Measurements from ENCODE around the gene PIM3.
A peak's percentile ranks its signal among the peaks of the same experiment; 100 is the strongest.

PIM3 gene

GRCh38 chr22:49951986-49952896 is 8.3 kb upstream of the PIM3 start:
- WGBS, 2 experiments (ENCODE audit: insufficient coverage in 2 of 2): 69 to 82% methylated on average over 15 to 20 of the region's 24 CpGs

GRCh38 chr22:49953027-49953679 is 7.4 kb upstream of the PIM3 start:
- peak overlapping the region; percentile 75 for H3K27ac ChIP-seq (ENCODE audit: low read depth, low read length, severe bottlenecking)
- WGBS, 2 experiments (ENCODE audit: insufficient coverage in 2 of 2): 95% methylated on average over 15 to 18 of the region's 20 CpGs
- H3K4me3 ChIP-seq (ENCODE audit: extremely low read depth, insufficient read depth, low read length, poor library complexity, severe bottlenecking): no peak overlapping the region
- H3K4me1 ChIP-seq (ENCODE audit: control insufficient read depth, insufficient read depth, low read length, poor library complexity, severe bottlenecking): peaks cover 39% of the 10 kb centered on the region
- no peaks in the 10 kb centered on the region for H3K36me3 ChIP-seq (ENCODE audit: control insufficient read depth, insufficient read depth, low read length)
- no peaks in the 10 kb centered on the region for H3K9me3 ChIP-seq (ENCODE audit: control insufficient read depth, low read length)

More at GRCh38 chr22:49951986-49952896, 8.3 kb upstream of the PIM3 start:
- Histone ChIP-seq H3K27ac (ENCODE audit: low read depth, low read length, severe bottlenecking) (peak overlapping the region; percentile 79), H3K4me1 (ENCODE audit: control insufficient read depth, insufficient read depth, low read length, poor library complexity, severe bottlenecking) (peaks cover 42% of the 10 kb centered on the region), H3K9me3 (ENCODE audit: control insufficient read depth, low read length) (no peaks in the 10 kb centered on the region), H3K36me3 (ENCODE audit: control insufficient read depth, insufficient read depth, low read length) (no peaks in the 10 kb centered on the region), H3K4me3 (ENCODE audit: extremely low read depth, insufficient read depth, low read length, poor library complexity, severe bottlenecking) (no peak overlapping the region)

- Histone ChIP-seq H3K4me3 (ENCODE audit: extremely low read depth, insufficient read depth, low read length, poor library complexity, severe bottlenecking) (no peak overlapping the region), H3K9me3 (ENCODE audit: control insufficient read depth, low read length) (no peaks in the 10 kb centered on the region), H3K36me3 (ENCODE audit: control insufficient read depth, insufficient read depth, low read length) (no peaks in the 10 kb centered on the region), H3K4me1 (ENCODE audit: control insufficient read depth, insufficient read depth, low read length, poor library complexity, severe bottlenecking) (peaks cover 41% of the 10 kb centered on the region), H3K27ac (ENCODE audit: low read depth, low read length, severe bottlenecking) (no peak overlapping the region)
- 86 to 88% methylated on average over 11 to 16 of the region's 18 CpGs for WGBS, 2 experiments (ENCODE audit: insufficient coverage in 2 of 2)
Measured at GRCh38 chr22:49953680-49954344, 6.8 kb upstream of the PIM3 start.

- H3K36me3 ChIP-seq (ENCODE audit: control insufficient read depth, insufficient read depth, low read length): no peaks in the 10 kb centered on the region
- no peaks in the 10 kb centered on the region for H3K9me3 ChIP-seq (ENCODE audit: control insufficient read depth, low read length)
- 88 to 97% methylated on average over 7 to 8 of the region's 8 CpGs for WGBS, 2 experiments (ENCODE audit: insufficient coverage in 2 of 2)
- no peak overlapping the region for H3K4me3 ChIP-seq (ENCODE audit: extremely low read depth, insufficient read depth, low read length, poor library complexity, severe bottlenecking)
- peaks cover 47% of the 10 kb centered on the region for H3K4me1 ChIP-seq (ENCODE audit: control insufficient read depth, insufficient read depth, low read length, poor library complexity, severe bottlenecking)
- no peak overlapping the region for H3K27ac ChIP-seq (ENCODE audit: low read depth, low read length, severe bottlenecking)
Measured at GRCh38 chr22:49954354-49954753, 6.2 kb upstream of the PIM3 start.

- Histone ChIP-seq H3K4me3 (ENCODE audit: extremely low read depth, insufficient read depth, low read length, poor library complexity, severe bottlenecking) (no peak overlapping the region), H3K9me3 (ENCODE audit: control insufficient read depth, low read length) (no peaks in the 10 kb centered on the region), H3K4me1 (ENCODE audit: control insufficient read depth, insufficient read depth, low read length, poor library complexity, severe bottlenecking) (peaks cover 47% of the 10 kb centered on the region), H3K27ac (ENCODE audit: low read depth, low read length, severe bottlenecking) (no peak overlapping the region), H3K36me3 (ENCODE audit: control insufficient read depth, insufficient read depth, low read length) (no peaks in the 10 kb centered on the region)
- 92 to 93% methylated on average over 12 to 15 of the region's 15 CpGs for whole genome bisulfite sequencing, 2 experiments (ENCODE audit: insufficient coverage in 2 of 2)
Measured at GRCh38 chr22:49954991-49955580, 5.5 kb upstream of the PIM3 start.

- Histone ChIP-seq H3K9me3 (ENCODE audit: control insufficient read depth, low read length) (no peaks in the 10 kb centered on the region), H3K4me1 (ENCODE audit: control insufficient read depth, insufficient read depth, low read length, poor library complexity, severe bottlenecking) (peaks cover 45% of the 10 kb centered on the region), H3K27ac (ENCODE audit: low read depth, low read length, severe bottlenecking) (no peak overlapping the region), H3K36me3 (ENCODE audit: control insufficient read depth, insufficient read depth, low read length) (no peaks in the 10 kb centered on the region), H3K4me3 (ENCODE audit: extremely low read depth, insufficient read depth, low read length, poor library complexity, severe bottlenecking) (no peak overlapping the region)
- WGBS, 2 experiments (ENCODE audit: insufficient coverage in 2 of 2): 95 to 96% methylated on average over 14 to 21 of the region's 22 CpGs
Measured at GRCh38 chr22:49955581-49956417, 4.8 kb upstream of the PIM3 start.

- H3K27ac ChIP-seq (ENCODE audit: low read depth, low read length, severe bottlenecking): no peak overlapping the region
- peaks cover 39% of the 10 kb centered on the region for H3K4me1 ChIP-seq (ENCODE audit: control insufficient read depth, insufficient read depth, low read length, poor library complexity, severe bottlenecking)
- 88 to 96% methylated on average over 14 to 15 of the region's 15 CpGs for WGBS, 2 experiments (ENCODE audit: insufficient coverage in 2 of 2)
- no peak overlapping the region for H3K4me3 ChIP-seq (ENCODE audit: extremely low read depth, insufficient read depth, low read length, poor library complexity, severe bottlenecking)
- H3K36me3 ChIP-seq (ENCODE audit: control insufficient read depth, insufficient read depth, low read length): no peaks in the 10 kb centered on the region
- no peaks in the 10 kb centered on the region for H3K9me3 ChIP-seq (ENCODE audit: control insufficient read depth, low read length)
Measured at GRCh38 chr22:49956418-49956770, 4.2 kb upstream of the PIM3 start.

GRCh38 chr22:49956914-49957825 is 3.4 kb upstream of the PIM3 start:
- H3K4me3 ChIP-seq (ENCODE audit: extremely low read depth, insufficient read depth, low read length, poor library complexity, severe bottlenecking): no peak overlapping the region
- 89 to 100% methylated on average over 7 to 16 of the region's 20 CpGs for WGBS, 2 experiments (ENCODE audit: insufficient coverage in 2 of 2)
- no peak overlapping the region for H3K27ac ChIP-seq (ENCODE audit: low read depth, low read length, severe bottlenecking)
- H3K36me3 ChIP-seq (ENCODE audit: control insufficient read depth, insufficient read depth, low read length): no peaks in the 10 kb centered on the region
- peaks cover 31% of the 10 kb centered on the region for H3K4me1 ChIP-seq (ENCODE audit: control insufficient read depth, insufficient read depth, low read length, poor library complexity, severe bottlenecking)
- H3K9me3 ChIP-seq (ENCODE audit: control insufficient read depth, low read length): no peaks in the 10 kb centered on the region

GRCh38 chr22:49957826-49958365 is 2.7 kb upstream of the PIM3 start:
- Histone ChIP-seq H3K9me3 (ENCODE audit: control insufficient read depth, low read length) (no peaks in the 10 kb centered on the region), H3K27ac (ENCODE audit: low read depth, low read length, severe bottlenecking) (no peak overlapping the region), H3K4me1 (ENCODE audit: control insufficient read depth, insufficient read depth, low read length, poor library complexity, severe bottlenecking) (peaks cover 30% of the 10 kb centered on the region), H3K4me3 (ENCODE audit: extremely low read depth, insufficient read depth, low read length, poor library complexity, severe bottlenecking) (no peak overlapping the region), H3K36me3 (ENCODE audit: control insufficient read depth, insufficient read depth, low read length) (peaks cover 4% of the 10 kb centered on the region)
- WGBS, 2 experiments (ENCODE audit: insufficient coverage in 2 of 2): 92 to 93% methylated on average over 10 to 11 of the region's 12 CpGs
